WTC11 (cell line): ENCODE results near the gene KCTD20. TPM values are rescaled to one million over a fixed set of nuclear protein-coding genes. Genes with fewer than 3 reads are reported as not detected.

ENCODE experiments used
- ATAC-seq: fragments of 200-7000 bp; cut with Tn5 transposase; 2 replicates; pipeline ENCODE4 v1.10.0; 2021; ENCODE audit warnings: mild to moderate bottlenecking, moderate library complexity
- CTCF ChIA-PET: fragments of 300-600 bp; sonication (Branson Sonifier 250); formaldehyde crosslinking; loops from one replicate; lab custom pipeline; 2021; ENCODE audit warnings: antibody characterized with exemption; lab: Charles Lee
- POLR2A ChIA-PET: fragments of 350-600 bp; sonication (Branson Sonifier 250); formaldehyde crosslinking; loops from one replicate; lab custom pipeline; 2021; ENCODE audit warnings: antibody characterized with exemption; lab: Charles Lee
- DNase-seq: peaks from one replicate; pipeline ENCODE4 v3.0.0; 2021; ENCODE audit warnings: low spot score
- H3K27ac Mint-ChIP-seq: 2 replicates; pipeline ENCODE4 v1.8.0; 2021; ENCODE audit warnings: mixed read lengths
- H3K27me3 Mint-ChIP-seq: 2 replicates; pipeline ENCODE4 v1.8.0; 2021; ENCODE audit warnings: low read depth, mild to moderate bottlenecking, moderate library complexity, mixed read lengths
- H3K36me3 Mint-ChIP-seq: 2 replicates; pipeline ENCODE4 v1.8.0; 2021; ENCODE audit warnings: mixed read lengths
- H3K4me1 Mint-ChIP-seq: 2 replicates; pipeline ENCODE4 v1.8.0; 2022; ENCODE audit warnings: mixed read lengths
- H3K4me3 Mint-ChIP-seq: 2 replicates; pipeline ENCODE4 v1.8.0; 2021; ENCODE audit warnings: mild to moderate bottlenecking, moderate library complexity, mixed read lengths
- H3K9me3 Mint-ChIP-seq: 2 replicates; pipeline ENCODE4 v1.8.0; 2021; ENCODE audit warnings: mixed read lengths
- ARID4B ChIP-seq: sonication (generic); formaldehyde crosslinking; IDR thresholded peaks from 2 replicates; pipeline ENCODE4 v1.8.0; 2023; ENCODE audit warnings: missing genetic modification reagents, mild to moderate bottlenecking, borderline replicate concordance
- CDX4 ChIP-seq: fragments of 250-450 bp; sonication (Bioruptor Pico); IDR thresholded peaks from 2 replicates; pipeline ENCODE4 v1.9.0; 2021; ENCODE audit warnings: moderate library complexity, mild to moderate bottlenecking, inconsistent platforms, borderline replicate concordance
- CREB1 ChIP-seq: sonication (generic); formaldehyde crosslinking; IDR thresholded peaks from 2 replicates; pipeline ENCODE4 v1.8.0; 2023; ENCODE audit warnings: mild to moderate bottlenecking, missing genetic modification reagents
- CTCF ChIP-seq: fragments of 200-600 bp; IDR thresholded peaks from 2 replicates; pipeline ENCODE4 v1.8.0; 2022; ENCODE audit warnings: antibody characterized with exemption
- ERG ChIP-seq: fragments of 250-450 bp; sonication (Bioruptor Pico); IDR thresholded peaks from 2 replicates; pipeline ENCODE4 v1.8.0; 2021; ENCODE audit warnings: mild to moderate bottlenecking
- FOXP4 ChIP-seq: sonication (generic); formaldehyde crosslinking; IDR thresholded peaks from 2 replicates; pipeline ENCODE4 v1.8.0; 2022; ENCODE audit warnings: mild to moderate bottlenecking, missing genetic modification reagents
- GRHL2 ChIP-seq: fragments of 250-450 bp; sonication (Bioruptor Pico); IDR thresholded peaks from 2 replicates; pipeline ENCODE4 v1.8.0; 2022; ENCODE audit warnings: mild to moderate bottlenecking, moderate library complexity; ENCODE audit not compliant: insufficient replicate concordance, severe bottlenecking
- JAZF1 ChIP-seq: fragments of 250-450 bp; sonication (Bioruptor Pico); IDR thresholded peaks from 2 replicates; pipeline ENCODE4 v1.9.0; 2021; ENCODE audit warnings: moderate library complexity, mild to moderate bottlenecking, inconsistent platforms
- MLX ChIP-seq: sonication (generic); formaldehyde crosslinking; IDR thresholded peaks from 2 replicates; pipeline ENCODE4 v1.8.1; 2023; ENCODE audit warnings: mild to moderate bottlenecking, missing genetic modification reagents, moderate library complexity
- SMAD4 ChIP-seq: sonication (generic); formaldehyde crosslinking; IDR thresholded peaks from 2 replicates; pipeline ENCODE4 v1.8.0; 2022; ENCODE audit warnings: mild to moderate bottlenecking, missing genetic modification reagents
- TP53 ChIP-seq: sonication (generic); formaldehyde crosslinking; IDR thresholded peaks from 2 replicates; pipeline ENCODE4 v1.8.1; 2023; ENCODE audit warnings: mild to moderate bottlenecking, missing genetic modification reagents
- USF1 ChIP-seq: sonication (generic); formaldehyde crosslinking; IDR thresholded peaks from 2 replicates; pipeline ENCODE4 v1.8.0; 2022; ENCODE audit warnings: mild to moderate bottlenecking, missing genetic modification reagents
- ZBTB21 ChIP-seq: sonication (generic); formaldehyde crosslinking; IDR thresholded peaks from 2 replicates; pipeline ENCODE4 v1.8.1; 2023; ENCODE audit warnings: mild to moderate bottlenecking, missing genetic modification reagents, borderline replicate concordance
- ZNF423 ChIP-seq: fragments of 250-450 bp; sonication (Bioruptor Pico); IDR thresholded peaks from 2 replicates; pipeline ENCODE4 v2.1.2; 2022; ENCODE audit warnings: mild to moderate bottlenecking, moderate library complexity
- ZNF425 ChIP-seq: fragments of 250-450 bp; sonication (Bioruptor Pico); conservative IDR thresholded peaks from 2 replicates; pipeline ENCODE4 v1.9.0; 2021; ENCODE audit warnings: mild to moderate bottlenecking
- ZNF512 ChIP-seq: sonication (generic); formaldehyde crosslinking; IDR thresholded peaks from 2 replicates; pipeline ENCODE4 v1.8.1; 2022; ENCODE audit warnings: missing genetic modification reagents, borderline replicate concordance
- ZSCAN18 ChIP-seq: fragments of 250-450 bp; sonication (Bioruptor Pico); IDR thresholded peaks from 2 replicates; pipeline ENCODE4 v2.1.2; 2022; ENCODE audit warnings: mild to moderate bottlenecking, moderate library complexity
- total RNA-seq: library from RNA; stranded (reverse); gene quantifications from 3 replicates; pipeline ENCODE4 v1.2.3, GENCODE V29; 2021

The KCTD20 gene
- total RNA-seq, 1 experiment from 2014 or later = 26.7 TPM

- Mint-ChIP-seq H3K27ac (no peak overlapping the region), H3K4me1 (peaks cover under 1% of the 10 kb centered on the region), H3K36me3 (no peaks in the 10 kb centered on the region), H3K27me3 (no peaks in the 10 kb centered on the region), H3K9me3 (no peaks in the 10 kb centered on the region), H3K4me3 (no peak overlapping the region)
- CTCF ChIA-PET = interaction anchor here (0.6 to 2.5 kb wide), 32 partner anchors 10 to 1764 kb away, joined by 3 to 20 read pairs (median 3); partner anchors contain the start of gene KCTD20
- POLR2A ChIA-PET = no interaction called here
- ATAC-seq (peak; percentile 68), DNase-seq (no peak)
- TF ChIP-seq SMAD4 (CRISPR knock-in tag) (no peak), CDX4 (CRISPR knock-in tag) (no peak), ZSCAN18 (no peak), GRHL2 (CRISPR knock-in tag) (no peak), ZBTB21 (CRISPR knock-in tag) (no peak), CTCF (peak; percentile 61), ZNF425 (no peak), USF1 (no peak), MLX (CRISPR knock-in tag) (no peak)
Measured at GRCh38 chr6:36428911-36429310, 13.9 kb upstream of the KCTD20 start.

GRCh38 chr6:36430351-36430750, 12.4 kb upstream of the KCTD20 start:
- CTCF ChIA-PET = interaction anchor here (0.5 to 2.5 kb wide), 3 partner anchors 13 to 28 kb away, joined by 3 to 20 read pairs (median 3); partner anchors contain the start of gene KCTD20
- DNase-seq = no peak
- no peaks in the 10 kb centered on the region; the same call in 1 of the 2 replicates for H3K4me1 Mint-ChIP-seq
- ATAC-seq = no peak
- H3K27ac Mint-ChIP-seq = no peak overlapping the region
- no peaks in the 10 kb centered on the region for H3K36me3 Mint-ChIP-seq
- H3K4me3 Mint-ChIP-seq = no peak overlapping the region
- H3K9me3 Mint-ChIP-seq = no peaks in the 10 kb centered on the region
- H3K27me3 Mint-ChIP-seq = no peaks in the 10 kb centered on the region
- POLR2A ChIA-PET = interaction anchor here (0.6 kb wide), 1 partner anchor 371 kb away, joined by 4 read pairs; no protein-coding TSS in a partner anchor
- TF ChIP-seq ZNF512 (no peak), FOXP4 (CRISPR knock-in tag) (no peak), TP53 (CRISPR knock-in tag) (no peak), ZNF423 (CRISPR knock-in tag) (no peak), ARID4B (CRISPR knock-in tag) (no peak), CREB1 (CRISPR knock-in tag) (no peak), ERG (CRISPR knock-in tag) (no peak), JAZF1 (no peak)
